K562 (cell line): Measurements from ENCODE around the gene RECK. TPM values are rescaled to one million over a fixed set of nuclear protein-coding genes. Genes with fewer than 3 reads are reported as not detected.
A peak's percentile ranks its signal among the peaks of the same experiment; 100 is the strongest.

ENCODE experiments used
- C11orf30 ChIP-seq: fragments of 450-650 bp; IDR thresholded peaks from 2 replicates; pipeline ENCODE4 v1.6.1; 2016; ENCODE audit warnings: low read depth, mild to moderate bottlenecking
- DMBX1 ChIP-seq: fragments of 250-450 bp; sonication (Bioruptor Pico); IDR thresholded peaks from 2 replicates; pipeline ENCODE4 v1.8.0; 2022; ENCODE audit warnings: inconsistent platforms, mild to moderate bottlenecking, moderate library complexity, borderline replicate concordance
- FOXM1 ChIP-seq, 2 experiments: fragments of 450-650 bp in 1 of 2; sonication (generic) in 1 of 2; formaldehyde crosslinking in 1 of 2; IDR thresholded peaks; 2 replicates each; pipeline versions ENCODE4 v1.6.1 to v1.9.0; 2017 to 2022; ENCODE audit warnings: low read depth in 2 of 2, mild to moderate bottlenecking in 2 of 2, missing genetic modification reagents in 1 of 2, moderate library complexity in 1 of 2
- KAT7 ChIP-seq: sonication (generic); formaldehyde crosslinking; IDR thresholded peaks from 2 replicates; pipeline ENCODE4 v1.8.0; 2022; ENCODE audit warnings: missing genetic modification reagents, mild to moderate bottlenecking, borderline replicate concordance
- MAFG ChIP-seq: fragments of 450-650 bp; conservative IDR thresholded peaks from 2 replicates; pipeline ENCODE4 v1.6.1; 2016; ENCODE audit warnings: missing genetic modification characterization, missing compliant biosample characterization
- MAFK ChIP-seq: IDR thresholded peaks from 2 replicates; pipeline ENCODE4 v1.6.1; 2011; ENCODE audit warnings: low read length, improper control_type of control experiment
- RAD21 ChIP-seq, 2 experiments: fragments of 250-450 bp in 1 of 2; fragments of 450-650 bp in 1 of 2; sonication (Bioruptor Pico) in 1 of 2; formaldehyde crosslinking in 1 of 2; IDR thresholded peaks in 1 of 2; conservative IDR thresholded peaks in 1 of 2; 2 replicates each; pipeline versions ENCODE4 v1.4.0 to v1.8.0; 2020 to 2022; ENCODE audit warnings: mild to moderate bottlenecking in 2 of 2, moderate library complexity in 1 of 2
- RBM14 ChIP-seq: fragments of 200-400 bp; formaldehyde crosslinking; IDR thresholded peaks from 2 replicates; pipeline ENCODE4 v1.6.1; 2018; ENCODE audit warnings: low read depth, mild to moderate bottlenecking, low read length, moderate library complexity, borderline replicate concordance; ENCODE audit not compliant: insufficient read depth
- SPI1 ChIP-seq: IDR thresholded peaks from 2 replicates; pipeline ENCODE4 v1.6.1; 2011; ENCODE audit warnings: low read depth, low read length, control low read depth, borderline replicate concordance
- U2AF2 ChIP-seq: fragments of 200-400 bp; formaldehyde crosslinking; optimal IDR thresholded peaks from 2 replicates; pipeline ENCODE3; 2017; ENCODE audit warnings: low read depth, mild to moderate bottlenecking, low read length
- ZNF12 ChIP-seq: sonication (generic); formaldehyde crosslinking; IDR thresholded peaks from 2 replicates; pipeline ENCODE4 v1.4.0; 2020; ENCODE audit warnings: mild to moderate bottlenecking, missing genetic modification reagents
- ZNF316 ChIP-seq: fragments of 450-650 bp; IDR thresholded peaks from 2 replicates; pipeline ENCODE4 v1.6.1; 2016
- polyA plus RNA-seq, 8 experiments: library from polyadenylated mRNA; depleted of rRNA in 4 of 8; stranded (reverse) in 5 of 8; unstranded in 3 of 8; fragments of >200 nt; fragmentation: Nextera tagmentation in 2 of 8; fragmentation: Illumina TruSeq in 1 of 8; extraction: Ambion mirVana in 2 of 8; extraction: Trizol in 1 of 8; gene quantifications; 2 replicates each; pipeline versions ENCODE4 v1.2.1 to v1.2.3, GENCODE V29; 2011 to 2014; ENCODE audit warnings: inconsistent platforms in 1 of 8, missing spikeins in 1 of 8
- total RNA-seq, 7 experiments: library from RNA; depleted of rRNA in 6 of 7; stranded (reverse); fragments of >200 nt in 6 of 7; fragmentation: Illumina TruSeq in 2 of 7; extraction: Trizol in 2 of 7; gene quantifications; 2 replicates each; pipeline versions ENCODE4 v1.2.1 to v1.2.3, GENCODE V29; 2011 to 2021; ENCODE audit warnings: low replicate concordance in 1 of 7
- TF ChIP-seq, protein P1 (sequence below), 2 experiments: fragments of 450-650 bp; IDR thresholded peaks; 2 replicates each; pipeline ENCODE4 v1.6.1; 2016
- TF ChIP-seq, protein P2 (sequence below): fragments of 450-650 bp; IDR thresholded peaks from 2 replicates; pipeline ENCODE4 v1.6.1; 2018; ENCODE audit not compliant: partially characterized antibody

RECK gene
- total and polyA plus RNA-seq, 9 of the 15 experiments (the other 6 are each of a cell fraction or from before 2014, with no cell fraction given): 0.04 to 0.36 (median 0.16) TPM

DNA sequence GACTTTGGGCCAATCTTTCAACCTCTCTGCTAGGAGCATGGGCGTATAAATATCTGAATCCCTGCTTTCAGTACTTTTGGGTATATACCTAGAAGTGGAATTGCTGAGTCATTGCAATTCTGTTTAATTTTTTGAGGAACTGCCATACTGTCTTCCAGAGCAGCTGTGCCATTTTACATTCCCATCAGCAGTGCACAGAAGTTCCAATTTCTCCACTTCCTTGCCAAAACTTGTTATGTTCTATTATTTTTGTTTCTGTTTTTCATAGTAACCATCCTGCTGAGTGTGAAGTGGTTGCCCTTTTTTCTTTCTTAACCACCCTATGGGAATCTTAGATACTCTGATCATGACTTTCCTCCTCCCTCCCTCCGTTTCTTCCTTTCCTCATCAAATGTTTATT lies 121.4 kb downstream of the RECK start (continued):
- TF ChIP-seq, protein P1, sequence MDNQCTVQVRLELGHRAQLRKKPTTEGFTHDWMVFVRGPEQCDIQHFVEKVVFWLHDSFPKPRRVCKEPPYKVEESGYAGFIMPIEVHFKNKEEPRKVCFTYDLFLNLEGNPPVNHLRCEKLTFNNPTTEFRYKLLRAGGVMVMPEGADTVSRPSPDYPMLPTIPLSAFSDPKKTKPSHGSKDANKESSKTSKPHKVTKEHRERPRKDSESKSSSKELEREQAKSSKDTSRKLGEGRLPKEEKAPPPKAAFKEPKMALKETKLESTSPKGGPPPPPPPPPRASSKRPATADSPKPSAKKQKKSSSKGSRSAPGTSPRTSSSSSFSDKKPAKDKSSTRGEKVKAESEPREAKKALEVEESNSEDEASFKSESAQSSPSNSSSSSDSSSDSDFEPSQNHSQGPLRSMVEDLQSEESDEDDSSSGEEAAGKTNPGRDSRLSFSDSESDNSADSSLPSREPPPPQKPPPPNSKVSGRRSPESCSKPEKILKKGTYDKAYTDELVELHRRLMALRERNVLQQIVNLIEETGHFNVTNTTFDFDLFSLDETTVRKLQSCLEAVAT (IDR thresholded peaks at IDR 0.05): no peak
- TF ChIP-seq RBM14: no peak
- peak; percentile 91 for TF ChIP-seq MAFG (tag)
- peak; percentile 93 for TF ChIP-seq ZNF316
- TF ChIP-seq RAD21 (CRISPR knock-in tag; conservative IDR thresholded peaks at IDR 0.05 in 1 of 2, IDR thresholded peaks at IDR 0.05 in 1 of 2): no peak
- TF ChIP-seq MAFK: peak; percentile 86
- TF ChIP-seq DMBX1: no peak
- no peak for TF ChIP-seq U2AF2
- peak; percentile 92 for TF ChIP-seq C11orf30
- TF ChIP-seq KAT7 (CRISPR knock-in tag): no peak
- no peak for TF ChIP-seq FOXM1 (IDR thresholded peaks at IDR 0.05; ENCODE audit: low read depth)
- no peak for TF ChIP-seq FOXM1 (CRISPR knock-in tag; IDR thresholded peaks at IDR 0.05; ENCODE audit: low read depth)
- TF ChIP-seq, protein P2, sequence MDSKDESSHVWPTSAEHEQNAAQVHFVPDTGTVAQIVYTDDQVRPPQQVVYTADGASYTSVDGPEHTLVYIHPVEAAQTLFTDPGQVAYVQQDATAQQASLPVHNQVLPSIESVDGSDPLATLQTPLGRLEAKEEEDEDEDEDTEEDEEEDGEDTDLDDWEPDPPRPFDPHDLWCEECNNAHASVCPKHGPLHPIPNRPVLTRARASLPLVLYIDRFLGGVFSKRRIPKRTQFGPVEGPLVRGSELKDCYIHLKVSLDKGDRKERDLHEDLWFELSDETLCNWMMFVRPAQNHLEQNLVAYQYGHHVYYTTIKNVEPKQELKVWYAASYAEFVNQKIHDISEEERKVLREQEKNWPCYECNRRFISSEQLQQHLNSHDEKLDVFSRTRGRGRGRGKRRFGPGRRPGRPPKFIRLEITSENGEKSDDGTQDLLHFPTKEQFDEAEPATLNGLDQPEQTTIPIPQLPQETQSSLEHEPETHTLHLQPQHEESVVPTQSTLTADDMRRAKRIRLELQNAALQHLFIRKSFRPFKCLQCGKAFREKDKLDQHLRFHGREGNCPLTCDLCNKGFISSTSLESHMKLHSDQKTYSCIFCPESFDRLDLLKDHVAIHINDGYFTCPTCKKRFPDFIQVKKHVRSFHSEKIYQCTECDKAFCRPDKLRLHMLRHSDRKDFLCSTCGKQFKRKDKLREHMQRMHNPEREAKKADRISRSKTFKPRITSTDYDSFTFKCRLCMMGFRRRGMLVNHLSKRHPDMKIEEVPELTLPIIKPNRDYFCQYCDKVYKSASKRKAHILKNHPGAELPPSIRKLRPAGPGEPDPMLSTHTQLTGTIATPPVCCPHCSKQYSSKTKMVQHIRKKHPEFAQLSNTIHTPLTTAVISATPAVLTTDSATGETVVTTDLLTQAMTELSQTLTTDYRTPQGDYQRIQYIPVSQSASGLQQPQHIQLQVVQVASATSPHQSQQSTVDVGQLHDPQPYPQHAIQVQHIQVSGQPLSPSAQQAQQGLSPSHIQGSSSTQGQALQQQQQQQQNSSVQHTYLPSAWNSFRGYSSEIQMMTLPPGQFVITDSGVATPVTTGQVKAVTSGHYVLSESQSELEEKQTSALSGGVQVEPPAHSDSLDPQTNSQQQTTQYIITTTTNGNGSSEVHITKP: no peak
- no peak for TF ChIP-seq ZNF12 (CRISPR knock-in tag)
- peak; percentile 66; the same call in 1 of the 2 replicates for TF ChIP-seq SPI1
